PC-9 (cell line): Measurements from ENCODE around the gene PRDM16. TPM values are rescaled to one million over a fixed set of nuclear protein-coding genes. Genes with fewer than 3 reads are reported as not detected.

Source experiments
- BruUV-seq: library from RNA; stranded (reverse); fragments of 400-500 nt; replicated peaks from 2 replicates; lab custom pipeline; 2021; lab: Mats Ljungman, UMichigan
- CTCF ChIA-PET: fragments of 300-600 bp; sonication (Branson Sonifier 250); formaldehyde crosslinking; loops from one replicate; lab custom pipeline; 2022; ENCODE audit warnings: antibody characterized with exemption; lab: Charles Lee
- POLR2A ChIA-PET: fragments of 300-600 bp; sonication (Branson Sonifier 250); formaldehyde crosslinking; loops from one replicate; lab custom pipeline; 2022; ENCODE audit warnings: antibody characterized with exemption; ENCODE audit not compliant: unreplicated experiment; lab: Charles Lee
- DNase-seq, 2 experiments: peaks; one replicate each; pipeline versions ENCODE4 v3.0.0 to v3.0.0-alpha.2; 2015 to 2022; ENCODE audit warnings: mixed read lengths in 1 of 2
- H2AFZ ChIP-seq: fragments of 200-600 bp; sonication (generic); 2 replicates; pipeline ENCODE4 v1.8.1; 2017; ENCODE audit warnings: antibody characterized with exemption
- H3F3A ChIP-seq: fragments of 200-600 bp; sonication (generic); 2 replicates; pipeline ENCODE4 v1.8.1; 2017; ENCODE audit warnings: antibody characterized with exemption, mild to moderate bottlenecking, low read depth; ENCODE audit not compliant: insufficient read depth
- H3K27ac ChIP-seq: fragments of 200-600 bp; sonication (generic); 2 replicates; pipeline ENCODE4 v1.6.1; 2016; ENCODE audit warnings: mixed run types
- H3K27me3 ChIP-seq: fragments of 200-600 bp; sonication (generic); 2 replicates; pipeline ENCODE4 v1.6.1; 2016; ENCODE audit warnings: low read depth, mixed run types; ENCODE audit not compliant: insufficient read depth
- H3K36me3 ChIP-seq: fragments of 200-600 bp; sonication (generic); 2 replicates; pipeline ENCODE4 v1.6.1; 2016; ENCODE audit warnings: low read depth, mixed run types
- H3K4me1 ChIP-seq: fragments of 200-600 bp; sonication (generic); replicated peaks from 2 replicates; pipeline ENCODE4 v1.6.1; 2016; ENCODE audit warnings: mixed run types; ENCODE audit not compliant: insufficient read depth
- H3K4me2 ChIP-seq: fragments of 200-600 bp; sonication (generic); 2 replicates; pipeline ENCODE4 v1.6.1; 2017; ENCODE audit warnings: mixed run types
- H3K4me3 ChIP-seq: fragments of 200-600 bp; sonication (generic); 2 replicates; pipeline ENCODE4 v1.6.1; 2016; ENCODE audit warnings: mixed run types
- H3K79me2 ChIP-seq: fragments of 200-600 bp; sonication (generic); 2 replicates; pipeline ENCODE4 v1.6.1; 2017; ENCODE audit warnings: low read depth, mixed run types
- H3K9me2 ChIP-seq: fragments of 200-600 bp; sonication (generic); 2 replicates; pipeline ENCODE4 v1.8.1; 2017; ENCODE audit warnings: mild to moderate bottlenecking; ENCODE audit not compliant: insufficient read depth
- H3K9me3 ChIP-seq: fragments of 200-600 bp; sonication (generic); 2 replicates; pipeline ENCODE4 v1.8.1; 2016; ENCODE audit warnings: low read depth; ENCODE audit not compliant: insufficient read depth
- H4K20me1 ChIP-seq: fragments of 200-600 bp; sonication (generic); 2 replicates; pipeline ENCODE4 v1.8.1; 2017; ENCODE audit not compliant: insufficient read depth
- CTCF ChIP-seq: fragments of 200-600 bp; sonication (generic); conservative IDR thresholded peaks from 2 replicates; pipeline ENCODE4 v1.6.1; 2017; ENCODE audit warnings: mixed run types, antibody characterized with exemption, mild to moderate bottlenecking, moderate library complexity
- EZH2 ChIP-seq: fragments of 200-600 bp; sonication (generic); IDR thresholded peaks from 2 replicates; pipeline ENCODE4 v1.8.0; 2017; ENCODE audit warnings: antibody characterized with exemption, low read depth
- intact Hi-C: fragments of 100-400 bp; cut with micrococcal nuclease; formaldehyde crosslinking; loops from one replicate; pipeline ENCODE4 v1.10.0; 2022; ENCODE audit not compliant: unreplicated experiment
- total RNA-seq: library from RNA; stranded (reverse); gene quantifications from 2 replicates; pipeline ENCODE4 v1.2.3, GENCODE V29; 2021

Gene PRDM16
- total RNA-seq, 1 experiment from 2014 or later: not detected

- intact Hi-C loops: no loop called here
- Histone ChIP-seq H3K4me2 (no peak overlapping the region), H3K9me2 (no peaks in the 10 kb centered on the region), H3K36me3 (no peaks in the 10 kb centered on the region), H3K4me3 (no peak overlapping the region), H4K20me1 (no peaks in the 10 kb centered on the region; the same call in 1 of the 2 replicates), H2AFZ (no peak overlapping the region), H3K27ac (no peak overlapping the region), H3K79me2 (no peaks in the 10 kb centered on the region), H3K27me3 (no peaks in the 10 kb centered on the region), H3F3A (peaks cover 7% of the 10 kb centered on the region; the same call in 1 of the 2 replicates), H3K9me3 (no peaks in the 10 kb centered on the region), H3K4me1 (no peaks in the 10 kb centered on the region)
- DNase-seq: no peak
- no TSS peak for BruUV-seq
- CTCF ChIA-PET: no interaction called here
- TF ChIP-seq EZH2: no peak
- no peak for TF ChIP-seq CTCF
- POLR2A ChIA-PET: no interaction called here
Measured at GRCh38 chr1:3469104-3469848, 400.3 kb downstream of the PRDM16 start.

- no peak overlapping the region for H3K27ac ChIP-seq
- H3K36me3 ChIP-seq: no peaks in the 10 kb centered on the region
- no peaks in the 10 kb centered on the region for H3K79me2 ChIP-seq
- no peak overlapping the region for H2AFZ ChIP-seq
- no peaks in the 10 kb centered on the region for H3K9me3 ChIP-seq
- H3K4me3 ChIP-seq: no peak overlapping the region
- no peaks in the 10 kb centered on the region for H3K27me3 ChIP-seq
- BruUV-seq: no TSS peak
- ChIA-PET POLR2A (no interaction called here), CTCF (no interaction called here)
- intact Hi-C loops: no loop called here
- H3K9me2 ChIP-seq: no peaks in the 10 kb centered on the region
- TF ChIP-seq EZH2: no peak
- no peak for TF ChIP-seq CTCF
- peaks cover 7% of the 10 kb centered on the region; the same call in 1 of the 2 replicates for H3F3A ChIP-seq
- no peaks in the 10 kb centered on the region for H3K4me1 ChIP-seq
- DNase-seq: no peak
- H3K4me2 ChIP-seq: no peak overlapping the region
- H4K20me1 ChIP-seq: no peaks in the 10 kb centered on the region; the same call in 1 of the 2 replicates
Measured at GRCh38 chr1:3469849-3470649, 401.0 kb downstream of the PRDM16 start.

- Histone ChIP-seq H3K4me3 (no peak overlapping the region), H2AFZ (no peak overlapping the region), H3K4me1 (no peaks in the 10 kb centered on the region), H3K9me2 (no peaks in the 10 kb centered on the region), H3K27me3 (no peaks in the 10 kb centered on the region), H4K20me1 (no peaks in the 10 kb centered on the region; the same call in 1 of the 2 replicates), H3K36me3 (no peaks in the 10 kb centered on the region), H3K4me2 (no peak overlapping the region), H3F3A (peaks cover 7% of the 10 kb centered on the region; the same call in 1 of the 2 replicates), H3K79me2 (no peaks in the 10 kb centered on the region), H3K27ac (no peak overlapping the region), H3K9me3 (no peaks in the 10 kb centered on the region)
- TF ChIP-seq EZH2: no peak
- no peak for TF ChIP-seq CTCF
- intact Hi-C loops: no loop called here
- ChIA-PET CTCF (interaction anchor here (0.6 to 1.1 kb wide), 2 partner anchors 14 to 18 kb away, joined by 5 to 6 read pairs; no protein-coding TSS in a partner anchor), POLR2A (no interaction called here)
- no TSS peak for BruUV-seq
- no peak for DNase-seq
Measured at GRCh38 chr1:3470650-3471355, 401.8 kb downstream of the PRDM16 start.
